ENCODE measurements around the gene KIF1A.
"Not testable (repeated sequence)": the region's sequence is repeated elsewhere in the genome, so short reads cannot be mapped to it uniquely, and the experiment has no call there.

Gene KIF1A

DNA sequence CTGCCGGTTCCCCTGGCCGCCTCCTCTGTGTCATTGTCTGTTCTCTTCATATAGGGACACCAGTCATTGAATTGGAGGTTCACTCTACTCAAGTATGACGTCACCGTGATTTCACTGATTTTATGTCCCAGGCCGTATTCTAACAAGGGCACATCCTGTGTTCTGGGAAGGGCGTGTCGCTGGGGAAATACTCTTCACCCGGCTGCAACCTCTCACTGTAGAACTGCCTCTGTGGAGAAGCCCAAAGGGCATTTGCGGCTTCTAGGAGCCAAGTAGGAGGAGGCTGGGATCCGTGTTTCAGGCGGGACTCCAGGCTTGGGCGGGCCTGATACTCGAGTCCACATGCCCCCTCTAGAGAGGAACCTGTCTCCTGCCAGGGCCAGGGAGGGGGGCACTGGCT lies 123.5 kb downstream of the KIF1A start:
- not testable (repeated sequence) for DNase-seq

DNA sequence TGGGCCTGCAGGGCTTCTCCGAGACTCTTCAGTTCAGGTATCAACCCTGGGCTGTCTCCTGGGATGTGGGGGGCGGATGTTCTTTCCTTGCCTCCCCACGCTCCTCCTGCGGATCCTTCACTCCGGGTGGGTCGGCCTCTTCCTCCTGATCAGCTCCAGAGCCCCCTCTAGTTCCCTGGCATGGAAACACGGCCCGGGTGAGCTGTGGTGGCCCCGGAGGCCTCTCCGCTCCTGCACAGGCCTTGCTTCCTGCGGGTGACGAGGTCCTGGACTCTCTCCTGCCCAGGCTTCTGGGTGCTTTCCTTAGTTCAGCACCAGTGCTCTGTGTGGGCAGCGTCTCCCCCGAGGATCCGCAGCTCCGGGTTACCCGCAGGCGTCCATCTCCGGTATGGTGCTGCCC lies 124.4 kb downstream of the KIF1A start:
- not testable (repeated sequence) for DNase-seq

GRCh38 chr2:240694304-240694703 lies 125.7 kb downstream of the KIF1A start:
- not testable (repeated sequence) for DNase-seq

GRCh38 chr2:240692583-240693561 lies 127.1 kb downstream of the KIF1A start:
- DNase-seq, result not testable (repeated sequence)

- not testable (repeated sequence) for DNase-seq
These were observed 128.2 kb downstream of the KIF1A start, which contains the start of gene AQP12A for GRCh38 chr2:240691631-240692420. TSS of gene AQP12A (plus strand) at chr2:240691866. CDS start at chr2:240691914, 48 bp downstream.

- DNase-seq, result not testable (repeated sequence)
These were observed 129.0 kb downstream of the KIF1A start for GRCh38 chr2:240691075-240691427.

GRCh38 chr2:240690421-240691074 lies 129.5 kb downstream of the KIF1A start:
- DNase-seq, result not testable (repeated sequence)

DNA sequence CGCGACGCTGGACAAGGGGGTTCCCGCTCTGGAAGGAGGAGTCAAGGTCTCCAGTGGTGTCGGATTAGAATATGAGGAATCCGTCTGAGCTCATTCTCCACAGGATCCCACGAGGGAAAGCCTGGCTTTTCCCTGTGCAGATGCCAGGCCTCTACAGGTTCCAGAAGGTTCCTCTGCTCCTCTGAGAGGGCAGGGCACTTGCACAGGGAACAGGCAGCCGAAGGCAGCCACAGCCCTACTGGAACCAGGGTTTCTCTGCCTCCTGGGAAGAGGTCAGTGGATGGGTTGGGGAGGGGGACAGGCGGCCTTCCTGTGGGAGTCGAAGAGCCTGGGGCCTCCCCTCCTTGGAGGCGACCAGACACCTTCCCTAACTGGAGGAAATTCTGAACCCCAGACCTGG lies 130.0 kb downstream of the KIF1A start:
- no peak for DNase-seq

- no peak for DNase-seq
These were observed 131.5 kb downstream of the KIF1A start for GRCh38 chr2:240688553-240688919.

GRCh38 chr2:240687741-240688552 lies 132.1 kb downstream of the KIF1A start:
- no peak for DNase-seq

GRCh38 chr2:240687045-240687740 lies 132.8 kb downstream of the KIF1A start:
- DNase-seq, result no peak

GRCh38 chr2:240686460-240686859 lies 133.6 kb downstream of the KIF1A start:
- no peak for DNase-seq

- DNase-seq, result no peak
These were observed 134.1 kb downstream of the KIF1A start for GRCh38 chr2:240685771-240686371.

DNA sequence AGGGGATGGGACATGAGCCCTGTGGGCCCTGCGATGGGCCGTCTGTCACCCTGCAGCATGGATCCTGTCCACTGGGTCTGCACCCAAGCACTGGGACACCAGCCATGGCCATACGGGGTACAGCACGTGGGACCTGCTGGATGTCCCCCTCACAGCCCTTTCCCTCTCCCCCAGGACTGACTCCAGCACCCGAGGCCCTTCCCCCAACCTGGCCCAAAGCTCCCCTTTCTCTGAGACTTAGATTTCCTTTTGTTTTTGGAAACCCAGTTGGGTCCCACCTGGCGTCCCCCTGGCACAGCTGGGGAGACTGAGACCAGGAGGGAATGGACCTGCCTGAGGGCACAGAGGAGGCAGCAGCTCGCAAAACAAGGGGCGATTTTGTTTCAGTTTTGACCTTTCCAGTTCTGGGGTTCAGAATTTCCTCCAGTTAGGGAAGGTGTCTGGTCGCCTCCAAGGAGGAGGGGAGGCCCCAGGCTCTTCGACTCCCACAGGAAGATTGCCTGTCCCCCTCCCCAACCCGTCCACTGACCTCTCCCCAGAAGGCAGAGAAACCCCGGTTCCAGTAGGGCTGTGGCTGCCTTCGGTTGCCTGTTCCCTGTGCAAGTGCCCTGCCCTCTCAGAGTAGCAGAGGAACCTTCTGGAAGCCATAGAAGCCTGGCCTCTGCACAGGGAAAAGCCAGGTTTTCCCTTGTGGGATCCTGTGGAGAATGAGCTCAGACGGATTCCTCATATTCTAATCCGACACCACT lies 135.9 kb downstream of the KIF1A start:
- DNase-seq, result not testable (repeated sequence)

DNA sequence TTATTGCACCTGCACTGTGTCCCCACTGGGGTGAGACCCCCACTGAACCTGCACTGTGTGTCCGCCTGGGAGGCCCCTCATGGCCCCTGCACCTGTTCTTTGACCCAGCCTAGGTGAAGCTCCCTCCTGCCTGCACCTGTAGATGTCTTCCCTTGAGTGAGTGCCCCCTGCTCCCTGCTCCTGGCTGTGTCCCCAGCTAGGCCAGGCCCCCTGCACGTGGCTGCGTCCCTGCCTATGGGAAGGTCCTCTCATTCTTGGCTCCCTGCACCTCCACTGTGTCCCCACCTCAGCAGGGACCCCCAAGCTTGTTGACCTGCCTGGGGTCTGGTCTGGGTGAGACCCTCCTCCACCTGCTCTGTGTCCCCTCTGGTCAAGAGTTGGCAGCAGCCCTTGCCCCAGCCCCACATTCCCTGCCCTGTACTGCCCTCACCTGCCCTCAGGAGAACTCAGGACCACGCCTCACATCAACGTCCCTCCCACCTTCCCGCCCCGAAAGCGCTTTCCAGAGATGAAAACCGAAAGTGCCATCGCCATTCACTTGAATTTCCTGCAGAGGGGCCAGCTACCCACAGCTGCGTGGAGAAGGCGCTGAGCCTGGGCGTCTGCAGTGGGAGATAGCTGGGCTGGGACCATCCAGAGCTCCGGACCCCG lies 136.6 kb downstream of the KIF1A start:
- not testable (repeated sequence) for DNase-seq

DNA sequence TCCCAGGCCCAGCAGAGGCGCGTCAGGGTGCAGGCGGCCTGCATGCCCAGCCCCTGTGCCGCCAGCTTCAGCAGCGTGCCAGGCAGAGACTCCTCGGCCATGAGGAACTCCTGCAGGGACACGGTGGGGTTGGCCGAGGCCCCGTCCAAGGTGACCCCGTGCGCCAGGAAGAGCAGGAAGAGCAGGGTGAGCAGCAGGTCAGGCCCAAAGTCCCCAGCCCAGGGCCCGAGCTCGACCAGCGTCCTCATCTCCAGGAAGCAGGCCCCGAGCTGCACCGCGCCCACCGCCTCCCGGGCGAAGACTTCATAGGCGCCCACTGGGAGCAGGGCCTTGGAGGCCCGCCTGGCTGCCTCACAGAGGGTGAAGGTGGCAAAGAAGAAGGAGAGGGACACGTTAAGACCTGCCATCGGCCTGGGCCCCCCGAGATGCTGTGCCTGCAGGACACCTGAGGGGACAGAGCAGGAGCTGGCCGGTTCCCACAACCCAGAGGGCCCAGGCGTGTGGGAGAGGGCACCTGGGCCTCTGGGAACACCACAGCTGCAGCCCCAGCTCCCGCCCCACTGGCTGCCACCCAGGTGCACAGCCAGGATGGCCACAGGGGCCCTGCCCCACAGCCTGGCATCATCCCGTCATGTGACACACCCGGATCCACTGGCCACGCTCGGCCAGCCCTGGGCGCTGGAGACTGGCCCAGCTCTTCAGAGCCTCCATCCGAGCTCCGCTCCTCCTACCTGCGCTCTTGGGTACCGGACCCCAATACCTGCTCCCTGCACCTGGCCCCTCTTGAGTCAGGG lies 137.4 kb downstream of the KIF1A start, which contains the start of gene AQP12B:
TSS of gene AQP12B (minus strand) at position 455 of the 794 bp plus-strand sequence. CDS start at position 407, 48 bp downstream.
- DNase-seq, result not testable (repeated sequence)

DNA sequence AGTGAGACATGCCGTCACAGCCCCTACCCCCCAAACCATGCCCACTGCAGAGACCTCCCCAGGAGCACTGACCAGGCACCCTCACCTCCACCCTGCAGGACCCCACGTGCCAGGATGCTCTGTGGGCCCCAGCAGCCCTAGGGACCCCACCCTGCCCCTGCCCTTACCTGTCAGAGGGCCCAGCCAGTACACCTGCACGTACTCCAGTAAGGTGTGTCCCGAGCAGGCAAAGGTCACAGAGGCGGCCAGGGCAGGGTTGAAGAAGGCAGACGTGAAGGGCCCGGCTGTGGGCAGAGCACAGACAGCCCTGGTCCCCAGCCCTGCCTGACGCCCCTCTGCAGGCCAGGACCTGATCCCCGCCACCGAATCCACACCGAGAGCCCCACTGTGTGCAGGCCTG lies 139.8 kb downstream of the KIF1A start:
- DNase-seq, result not testable (repeated sequence)

GRCh38 chr2:240678909-240679308 lies 141.1 kb downstream of the KIF1A start:
- not testable (repeated sequence) for DNase-seq

- not testable (repeated sequence) for DNase-seq
These were observed 142.0 kb downstream of the KIF1A start for GRCh38 chr2:240678043-240678442.
